IPS-15b (cell line): ENCODE measurements around the gene GBF1.

Experiments used
- H3K27me3 ChIP-seq: one replicate; pipeline ENCODE4 v1.6.1; 2013; ENCODE audit warnings: low read length; ENCODE audit not compliant: control insufficient read depth, insufficient read depth
- H3K36me3 ChIP-seq: one replicate; pipeline ENCODE4 v1.6.1; 2013; ENCODE audit warnings: low read length; ENCODE audit not compliant: control insufficient read depth, insufficient read depth
- H3K4me1 ChIP-seq: one replicate; pipeline ENCODE4 v1.6.1; 2013; ENCODE audit warnings: mild to moderate bottlenecking, low read length; ENCODE audit not compliant: control insufficient read depth, insufficient read depth
- H3K4me3 ChIP-seq: one replicate; pipeline ENCODE4 v1.5.1; 2013; ENCODE audit warnings: low read depth, low read length
- H3K9ac ChIP-seq: one replicate; pipeline ENCODE4 v1.6.1; 2013; ENCODE audit warnings: low read depth, mild to moderate bottlenecking, low read length
- H3K9me3 ChIP-seq: one replicate; pipeline ENCODE4 v1.6.1; 2013; ENCODE audit warnings: mild to moderate bottlenecking, low read length; ENCODE audit not compliant: control insufficient read depth, insufficient read depth

GBF1 gene

DNA sequence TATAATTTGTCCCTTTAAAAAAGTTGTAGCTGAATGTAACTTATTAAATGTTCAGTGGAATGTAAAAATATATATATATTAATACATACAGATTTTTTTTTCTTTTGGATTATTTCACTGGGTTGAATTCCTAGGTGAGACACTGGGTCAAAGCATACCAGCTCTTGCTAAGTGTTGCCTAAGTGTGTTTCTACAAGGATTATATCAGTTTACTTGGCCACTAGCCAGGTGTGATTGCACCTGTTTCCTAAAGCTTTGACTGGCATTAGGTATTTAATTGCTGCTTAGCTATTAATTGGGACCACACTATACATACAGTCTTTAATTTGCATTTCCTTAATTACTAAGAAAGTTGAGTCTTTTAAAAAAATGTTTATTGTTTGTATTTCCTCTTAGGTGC, 24.7 kb upstream of the GBF1 start:
- Histone ChIP-seq H3K27me3 (peaks cover 19% of the 10 kb centered on the region), H3K4me1 (no peaks in the 10 kb centered on the region)

DNA sequence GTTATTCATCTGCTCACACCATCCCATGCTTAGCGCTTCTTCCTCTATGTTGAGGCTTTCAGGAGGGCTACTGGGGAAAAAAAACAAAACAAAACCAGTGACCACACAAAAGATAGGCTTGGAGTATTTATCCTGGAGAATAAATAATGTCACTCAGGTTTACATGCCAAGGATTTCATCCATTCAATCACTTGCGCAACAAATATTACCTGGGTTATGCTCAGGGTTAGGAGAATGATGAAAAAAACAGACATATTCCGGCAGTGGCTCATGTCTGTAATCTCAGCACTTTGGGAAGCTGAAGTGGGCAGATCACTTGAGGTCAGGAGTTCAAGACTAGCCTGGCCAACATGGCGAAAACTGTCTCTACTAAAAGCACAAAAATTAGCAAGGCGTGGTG, 22.5 kb upstream of the GBF1 start:
- no peak overlapping the region for H3K4me3 ChIP-seq
- no peaks in the 10 kb centered on the region for H3K4me1 ChIP-seq
- H3K36me3 ChIP-seq, result no peaks in the 10 kb centered on the region
- H3K27me3 ChIP-seq, result peaks cover 38% of the 10 kb centered on the region
- H3K9ac ChIP-seq, result no peak overlapping the region
- H3K9me3 ChIP-seq, result no peaks in the 10 kb centered on the region

More for the DNA sequence above, 24.7 kb upstream of the GBF1 start:
- H3K9me3 ChIP-seq, result no peaks in the 10 kb centered on the region
- H3K4me3 ChIP-seq, result no peak overlapping the region
- H3K9ac ChIP-seq, result no peak overlapping the region
- H3K36me3 ChIP-seq, result no peaks in the 10 kb centered on the region

DNA sequence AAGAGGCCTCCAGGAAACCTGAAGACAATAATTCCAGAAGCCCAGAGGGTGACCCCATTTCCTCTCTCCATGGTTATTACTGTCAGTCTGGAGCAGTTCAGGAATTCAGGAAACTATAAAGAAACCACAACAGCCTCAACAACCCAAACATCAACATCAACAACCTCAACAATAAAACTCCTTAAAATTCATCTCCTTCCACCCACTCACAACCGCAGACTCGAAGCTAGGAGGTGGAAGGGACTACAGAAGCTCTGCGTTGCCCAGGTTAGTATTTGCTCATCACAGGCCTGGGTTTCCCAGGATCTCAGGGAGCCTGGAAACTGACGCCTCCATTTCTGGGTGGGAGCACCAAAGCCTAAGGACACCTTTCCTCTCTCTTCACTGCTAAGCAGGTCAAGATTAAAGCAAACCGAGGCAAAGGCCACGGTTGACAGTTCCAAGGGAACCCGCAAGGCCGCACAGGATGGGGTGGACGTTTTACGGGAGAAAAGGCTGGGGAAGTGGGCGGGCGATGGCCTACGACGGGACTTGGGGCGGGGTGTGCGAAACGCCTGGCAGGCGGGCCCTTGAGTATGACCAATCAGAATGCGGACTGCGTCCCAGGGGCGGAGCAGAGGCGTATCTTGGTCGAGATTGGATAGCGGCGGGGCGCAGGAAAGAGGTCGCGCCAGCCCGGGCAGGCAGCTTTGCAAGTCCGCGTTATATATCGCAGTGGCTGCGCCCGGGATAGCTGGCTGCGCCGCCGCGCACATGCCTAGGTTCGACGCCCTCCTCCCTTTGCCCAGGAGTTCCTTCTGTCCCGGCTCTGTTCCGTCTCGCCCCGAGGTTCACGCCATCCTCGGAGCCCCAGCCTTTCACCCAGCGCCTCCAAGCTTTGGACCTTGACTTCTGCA, 19.4 kb upstream of the GBF1 start, which contains the start of gene ELOVL3:
ELOVL3 (plus strand) TSS at position 654 of the 896 bp plus-strand sequence. CDS start 250 bp downstream, outside the sequence.
- H3K4me3 ChIP-seq, result peak within 1 kb of the TSS; percentile 38
- peaks cover 65% of the 10 kb centered on the region for H3K27me3 ChIP-seq
- H3K36me3 ChIP-seq, result no peaks in the 10 kb centered on the region
- H3K4me1 ChIP-seq, result no peaks in the 10 kb centered on the region
- no peak within 1 kb of the TSS for H3K9ac ChIP-seq
- no peaks in the 10 kb centered on the region for H3K9me3 ChIP-seq

DNA sequence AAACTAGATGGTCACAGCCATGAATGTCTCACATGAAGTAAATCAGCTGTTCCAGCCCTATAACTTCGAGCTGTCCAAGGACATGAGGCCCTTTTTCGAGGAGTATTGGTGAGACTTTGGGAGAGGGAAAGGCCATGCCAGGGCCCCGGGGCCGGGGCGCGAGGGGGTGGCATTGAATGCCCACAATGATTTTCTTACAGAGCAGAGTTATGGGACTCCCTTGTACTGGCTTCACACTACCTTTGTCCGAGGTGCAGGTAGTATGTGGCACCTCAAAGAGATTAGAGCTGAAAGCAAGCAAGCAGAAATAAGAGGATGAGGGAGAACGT, 18.8 kb upstream of the GBF1 start:
- Histone ChIP-seq H3K4me3 (no peak overlapping the region), H3K4me1 (no peaks in the 10 kb centered on the region), H3K27me3 (peaks cover 69% of the 10 kb centered on the region)

DNA sequence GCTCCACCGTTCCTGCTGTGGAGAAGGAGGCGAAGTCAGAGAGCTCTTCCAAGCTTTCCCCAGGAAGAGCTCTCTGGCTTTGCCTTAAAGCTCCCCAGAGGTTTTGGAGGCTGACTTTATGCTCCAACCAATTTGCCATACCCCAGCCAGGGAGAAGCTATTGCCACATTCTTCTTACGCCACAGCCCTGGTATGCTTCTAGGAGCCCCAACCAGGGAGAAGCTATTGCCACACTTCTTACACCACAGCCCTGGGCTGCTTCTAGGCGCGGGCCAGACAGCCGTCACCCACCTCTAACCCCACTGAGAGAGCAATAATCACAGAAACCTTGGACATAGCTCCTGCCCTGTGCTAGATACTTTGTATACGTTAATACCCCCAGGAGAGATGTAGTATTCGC, 18.3 kb upstream of the GBF1 start:
- Histone ChIP-seq H3K27me3 (peaks cover 74% of the 10 kb centered on the region), H3K4me1 (no peaks in the 10 kb centered on the region), H3K4me3 (no peak overlapping the region), H3K9ac (no peak overlapping the region), H3K36me3 (no peaks in the 10 kb centered on the region), H3K9me3 (no peaks in the 10 kb centered on the region)

More for the DNA sequence above, 18.8 kb upstream of the GBF1 start:
- Histone ChIP-seq H3K36me3 (no peaks in the 10 kb centered on the region), H3K9ac (no peak overlapping the region), H3K9me3 (no peaks in the 10 kb centered on the region)

DNA sequence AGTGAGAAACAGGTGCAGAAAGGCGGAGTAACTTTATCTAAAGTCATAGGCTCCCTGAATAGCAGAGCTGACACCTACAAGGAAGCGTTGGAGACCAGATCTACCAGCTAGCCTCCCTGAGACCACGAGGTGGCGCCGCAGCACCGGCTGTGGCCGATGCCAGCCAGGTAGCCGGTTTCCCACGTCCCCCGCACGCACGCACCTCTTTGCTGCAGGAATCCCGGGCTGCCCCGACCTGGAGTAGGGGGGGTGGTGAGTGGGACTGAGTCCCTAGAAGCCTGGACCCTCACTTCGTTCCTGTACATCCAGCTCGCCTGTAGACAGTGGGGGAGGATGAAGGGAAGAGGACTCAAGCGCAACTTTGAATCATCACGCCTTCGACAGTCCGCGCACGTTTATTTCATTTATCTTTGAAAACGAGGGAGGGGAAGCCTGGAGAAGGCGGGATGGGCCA, 15.5 kb upstream of the GBF1 start:
- peaks cover 4% of the 10 kb centered on the region for H3K4me1 ChIP-seq
- H3K4me3 ChIP-seq, result peak overlapping the region; percentile 68
- H3K9me3 ChIP-seq, result no peaks in the 10 kb centered on the region
- peaks cover 90% of the 10 kb centered on the region for H3K27me3 ChIP-seq
- no peak overlapping the region for H3K9ac ChIP-seq
- no peaks in the 10 kb centered on the region for H3K36me3 ChIP-seq

GRCh38 chr10:102230264-102230860, 15.0 kb upstream of the GBF1 start:
- H3K4me3 ChIP-seq, result peak overlapping the region; percentile 68
- peaks cover 4% of the 10 kb centered on the region for H3K4me1 ChIP-seq
- no peak overlapping the region for H3K9ac ChIP-seq
- peaks cover 89% of the 10 kb centered on the region for H3K27me3 ChIP-seq
- H3K9me3 ChIP-seq, result no peaks in the 10 kb centered on the region
- no peaks in the 10 kb centered on the region for H3K36me3 ChIP-seq

GRCh38 chr10:102230861-102231356, 14.4 kb upstream of the GBF1 start:
- Histone ChIP-seq H3K36me3 (no peaks in the 10 kb centered on the region), H3K4me1 (peaks cover 4% of the 10 kb centered on the region), H3K27me3 (peaks cover 88% of the 10 kb centered on the region), H3K4me3 (peak overlapping the region; percentile 68), H3K9me3 (no peaks in the 10 kb centered on the region), H3K9ac (no peak overlapping the region)

GRCh38 chr10:102231357-102232318, 13.7 kb upstream of the GBF1 start:
- H3K27me3 ChIP-seq, result peaks cover 91% of the 10 kb centered on the region
- H3K4me3 ChIP-seq, result peak overlapping the region; percentile 68
- H3K9ac ChIP-seq, result no peak overlapping the region
- no peaks in the 10 kb centered on the region for H3K36me3 ChIP-seq
- peaks cover 4% of the 10 kb centered on the region for H3K4me1 ChIP-seq
- no peaks in the 10 kb centered on the region for H3K9me3 ChIP-seq

GRCh38 chr10:102233997-102234396, 11.3 kb upstream of the GBF1 start:
- no peaks in the 10 kb centered on the region for H3K9me3 ChIP-seq
- peaks cover 4% of the 10 kb centered on the region for H3K4me1 ChIP-seq
- H3K9ac ChIP-seq, result no peak overlapping the region
- H3K36me3 ChIP-seq, result no peaks in the 10 kb centered on the region
- H3K4me3 ChIP-seq, result no peak overlapping the region
- peaks cover 89% of the 10 kb centered on the region for H3K27me3 ChIP-seq

DNA sequence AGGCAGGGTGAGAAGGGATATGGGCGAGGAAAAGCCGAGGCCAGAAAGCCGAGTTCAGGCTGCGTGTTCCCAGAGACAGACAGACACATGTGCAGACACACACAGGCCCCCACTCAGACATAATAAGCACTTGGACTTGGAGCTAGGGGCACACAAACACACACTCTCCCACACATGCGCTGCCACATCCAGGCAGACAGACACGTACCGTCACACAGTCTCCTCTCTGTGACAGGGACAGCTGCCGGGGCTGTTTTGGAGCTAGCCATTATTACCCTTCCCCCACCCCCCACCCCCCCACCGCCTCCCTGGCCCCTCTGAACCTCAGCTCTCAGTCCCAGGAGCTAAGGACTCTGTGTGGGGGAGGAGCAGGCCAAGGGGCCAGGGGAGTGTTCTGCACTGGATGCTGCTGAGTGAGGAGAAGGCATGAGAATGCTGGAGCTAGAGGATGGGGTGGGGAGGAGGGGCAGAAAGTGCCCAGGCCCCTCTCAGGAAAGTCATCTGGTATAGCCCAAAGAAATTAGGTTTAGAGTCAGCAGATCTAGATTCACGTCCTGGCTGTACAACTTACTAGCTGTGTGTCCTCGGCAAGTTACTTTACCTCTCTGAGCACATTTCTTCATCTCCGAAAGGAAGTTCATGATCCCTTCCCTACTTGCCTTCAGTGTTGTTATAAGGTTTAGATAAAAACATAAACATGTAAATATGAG, 10.3 kb upstream of the GBF1 start:
- Histone ChIP-seq H3K9me3 (no peaks in the 10 kb centered on the region), H3K9ac (no peak overlapping the region), H3K4me3 (no peak overlapping the region), H3K4me1 (peaks cover 4% of the 10 kb centered on the region), H3K36me3 (no peaks in the 10 kb centered on the region), H3K27me3 (peaks cover 90% of the 10 kb centered on the region)
